Measurements from ENCODE around the gene UNC93B1.
"Not testable (repeated sequence)": the region's sequence is repeated elsewhere in the genome, so short reads cannot be mapped to it uniquely, and the experiment has no call there.

Gene UNC93B1

GRCh38 chr11:68009391-68010089, 5.6 kb upstream of the UNC93B1 start:
- DNase-seq (ENCODE audit: low read depth in 2 of 2) = no peak

GRCh38 chr11:68008381-68009337, 4.8 kb upstream of the UNC93B1 start:
- DNase-seq (ENCODE audit: low read depth in 2 of 2) = no peak

GRCh38 chr11:68007498-68008380, 3.8 kb upstream of the UNC93B1 start:
- DNase-seq (ENCODE audit: low read depth in 2 of 2) = no peak

GRCh38 chr11:68006606-68007166, 2.8 kb upstream of the UNC93B1 start:
- no peak for DNase-seq (ENCODE audit: low read depth in 2 of 2)

- DNase-seq (ENCODE audit: low read depth in 2 of 2) = no peak
Measured at GRCh38 chr11:68004551-68005335, 846 bp upstream of the UNC93B1 start.

- peak in 1 of 2 donors; percentile 31 for DNase-seq (ENCODE audit: low read depth in 2 of 2)
Measured at GRCh38 chr11:68002938-68003845, 705 bp downstream of the UNC93B1 start.

GRCh38 chr11:68002575-68002937, 1.3 kb downstream of the UNC93B1 start:
- DNase-seq (ENCODE audit: low read depth in 2 of 2) = no peak

GRCh38 chr11:67999704-68000103, 4.2 kb downstream of the UNC93B1 start:
- DNase-seq (ENCODE audit: low read depth in 2 of 2) = no peak

- no peak for DNase-seq (ENCODE audit: low read depth in 2 of 2)
Measured at GRCh38 chr11:67999201-67999629, 4.7 kb downstream of the UNC93B1 start.

GRCh38 chr11:67998150-67999045, 5.5 kb downstream of the UNC93B1 start:
- DNase-seq (ENCODE audit: low read depth in 2 of 2) = no peak

- DNase-seq (ENCODE audit: low read depth in 2 of 2) = no peak
Measured at GRCh38 chr11:67997475-67997921, 6.4 kb downstream of the UNC93B1 start.

- no peak for DNase-seq (ENCODE audit: low read depth in 2 of 2)
Measured at GRCh38 chr11:67996622-67997474, 7.0 kb downstream of the UNC93B1 start.

- no peak for DNase-seq (ENCODE audit: low read depth in 2 of 2)
Measured at GRCh38 chr11:67996051-67996450, 7.8 kb downstream of the UNC93B1 start.

- not testable (repeated sequence) for DNase-seq (ENCODE audit: low read depth in 2 of 2)
Measured at GRCh38 chr11:67995579-67995978, 8.3 kb downstream of the UNC93B1 start.

GRCh38 chr11:67995129-67995528, 8.8 kb downstream of the UNC93B1 start:
- not testable (repeated sequence) for DNase-seq (ENCODE audit: low read depth in 2 of 2)

- not testable (repeated sequence) for DNase-seq (ENCODE audit: low read depth in 2 of 2)
Measured at GRCh38 chr11:67994387-67994786, 9.5 kb downstream of the UNC93B1 start.

- not testable (repeated sequence) for DNase-seq (ENCODE audit: low read depth in 2 of 2)
Measured at GRCh38 chr11:67993821-67994220, 10.1 kb downstream of the UNC93B1 start.
